Stimulated activated CD8-positive, alpha-beta memory T cell treated with anti-CD3 and anti-CD28 coated beads, Interleukin-4, amount 100 ng/mL, for 1 hour (primary cell): ENCODE measurements around the gene KCNN1.
"Not testable (repeated sequence)": the region's sequence is repeated elsewhere in the genome, so short reads cannot be mapped to it uniquely, and the experiment has no call there.

Source experiments
- DNase-seq, 2 donors: peaks; one replicate each; pipeline ENCODE4 v3.0.0-alpha.2; 2020; ENCODE audit warnings: low read depth in 2 of 2, low spot score in 1 of 2

Gene KCNN1

DNA sequence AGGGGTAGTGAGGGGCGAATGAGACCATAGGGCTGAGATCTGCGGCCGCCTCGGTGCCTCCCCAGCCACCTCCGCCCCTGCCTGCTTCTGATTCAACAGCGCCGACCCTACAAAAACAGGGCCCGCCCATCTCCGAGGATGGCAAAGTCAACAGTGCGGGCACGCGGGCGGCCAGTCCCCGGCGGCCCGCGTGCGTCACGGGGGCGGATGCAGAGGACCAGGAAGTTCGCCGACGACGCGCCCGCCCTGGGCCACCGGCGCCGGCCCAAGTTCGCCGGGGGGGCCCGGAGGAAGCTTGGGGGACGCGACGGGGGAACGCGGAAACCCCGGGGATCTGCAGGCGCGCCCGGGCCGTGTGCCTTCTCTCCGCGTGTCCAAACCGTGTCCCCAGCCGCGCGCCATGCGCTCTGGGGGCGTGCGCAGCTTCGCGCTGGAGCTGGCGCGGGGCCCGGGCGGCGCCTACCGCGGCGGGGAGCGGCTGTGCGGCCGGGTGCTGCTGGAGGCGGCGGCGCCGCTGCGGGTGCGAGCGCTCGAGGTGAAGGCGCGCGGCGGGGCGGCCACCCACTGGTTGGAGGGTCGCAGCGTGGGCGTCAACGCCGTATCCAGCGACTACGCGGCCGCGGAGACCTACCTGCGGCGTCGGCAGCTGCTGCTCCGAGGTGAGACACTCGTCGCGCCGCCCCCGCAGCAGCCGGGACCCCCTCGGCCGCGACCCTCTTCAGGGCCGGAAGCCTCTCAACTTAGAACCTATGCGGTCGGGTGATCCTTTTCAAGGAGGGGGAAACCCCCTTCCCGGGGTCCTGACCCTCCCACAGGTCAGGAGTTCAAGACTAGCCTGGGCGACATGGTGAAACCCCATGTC lies 34.2 kb downstream of the KCNN1 start:
- DNase-seq: peak; percentile 82 to 83

DNA sequence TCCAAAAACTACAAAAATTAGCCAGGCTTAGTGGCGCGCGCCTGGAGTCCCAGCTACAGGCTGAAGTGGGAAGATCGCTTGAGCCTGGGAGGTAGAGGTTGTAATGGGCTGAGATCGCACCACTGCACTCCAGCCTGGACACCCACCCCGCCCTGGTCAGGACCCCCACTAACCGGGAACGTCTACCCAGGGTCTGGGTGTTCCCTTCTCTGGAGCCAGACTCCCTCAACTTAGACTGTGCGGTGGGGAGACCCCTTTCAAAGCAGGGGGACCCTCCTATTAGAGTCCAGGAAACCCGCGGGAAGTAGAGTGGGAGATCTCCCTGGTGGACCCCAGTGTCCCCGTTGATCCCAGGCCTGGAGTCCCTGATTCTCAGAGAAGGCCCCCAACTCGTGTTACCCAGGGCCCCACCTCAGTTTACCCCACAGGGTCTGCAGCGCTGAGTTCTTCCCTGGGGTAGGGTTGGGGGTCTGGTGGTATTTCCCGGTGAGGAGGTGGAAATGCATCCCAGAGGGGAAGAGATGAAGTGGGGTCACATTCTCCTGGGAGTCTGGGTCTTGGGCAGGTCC lies 35.0 kb downstream of the KCNN1 start:
- DNase-seq: no peak

DNA sequence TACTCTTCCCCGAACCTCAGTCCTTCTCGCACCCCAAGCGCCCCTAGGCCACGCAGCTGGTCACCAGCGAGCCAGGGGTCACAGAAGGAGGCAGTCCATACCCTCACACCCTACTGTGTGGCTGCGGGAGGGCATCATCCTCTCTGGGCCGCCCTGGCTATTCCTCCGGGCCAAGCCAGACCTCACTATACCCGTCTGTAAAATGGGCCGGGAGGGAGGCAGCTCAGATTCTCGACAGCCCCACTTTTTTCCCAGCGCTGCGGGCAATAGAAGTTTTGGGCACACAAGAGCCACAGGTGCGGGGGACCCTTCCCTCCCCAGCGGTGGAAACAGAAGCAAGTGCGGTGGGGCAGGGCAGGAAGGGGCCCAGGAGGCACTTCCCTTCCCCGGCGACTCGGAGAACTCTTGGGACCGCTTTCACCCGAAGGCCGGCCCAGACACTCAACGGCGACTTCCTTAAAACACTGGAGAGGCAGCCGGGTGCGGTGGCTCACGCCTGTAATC lies 35.5 kb downstream of the KCNN1 start:
- DNase-seq: no peak

DNA sequence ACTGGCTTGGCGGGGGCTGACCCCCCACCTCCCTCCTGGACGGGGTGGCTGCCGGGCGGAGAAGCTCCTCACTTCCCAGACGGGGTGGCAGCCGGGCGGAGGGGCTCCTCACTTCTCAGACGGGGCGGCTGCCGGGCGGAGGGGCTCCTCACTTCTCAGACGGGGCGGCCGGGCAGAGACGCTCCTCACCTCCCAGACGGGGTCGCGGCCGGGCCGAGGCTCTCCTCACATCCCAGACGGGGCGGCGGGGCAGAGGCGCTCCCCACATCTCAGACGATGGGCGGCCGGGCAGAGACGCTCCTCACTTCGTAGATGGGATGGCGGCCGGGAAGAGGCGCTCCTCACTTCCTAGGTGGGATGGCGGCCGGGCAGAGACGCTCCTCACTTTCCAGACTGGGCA lies 38.8 kb downstream of the KCNN1 start:
- not testable (repeated sequence) for DNase-seq

DNA sequence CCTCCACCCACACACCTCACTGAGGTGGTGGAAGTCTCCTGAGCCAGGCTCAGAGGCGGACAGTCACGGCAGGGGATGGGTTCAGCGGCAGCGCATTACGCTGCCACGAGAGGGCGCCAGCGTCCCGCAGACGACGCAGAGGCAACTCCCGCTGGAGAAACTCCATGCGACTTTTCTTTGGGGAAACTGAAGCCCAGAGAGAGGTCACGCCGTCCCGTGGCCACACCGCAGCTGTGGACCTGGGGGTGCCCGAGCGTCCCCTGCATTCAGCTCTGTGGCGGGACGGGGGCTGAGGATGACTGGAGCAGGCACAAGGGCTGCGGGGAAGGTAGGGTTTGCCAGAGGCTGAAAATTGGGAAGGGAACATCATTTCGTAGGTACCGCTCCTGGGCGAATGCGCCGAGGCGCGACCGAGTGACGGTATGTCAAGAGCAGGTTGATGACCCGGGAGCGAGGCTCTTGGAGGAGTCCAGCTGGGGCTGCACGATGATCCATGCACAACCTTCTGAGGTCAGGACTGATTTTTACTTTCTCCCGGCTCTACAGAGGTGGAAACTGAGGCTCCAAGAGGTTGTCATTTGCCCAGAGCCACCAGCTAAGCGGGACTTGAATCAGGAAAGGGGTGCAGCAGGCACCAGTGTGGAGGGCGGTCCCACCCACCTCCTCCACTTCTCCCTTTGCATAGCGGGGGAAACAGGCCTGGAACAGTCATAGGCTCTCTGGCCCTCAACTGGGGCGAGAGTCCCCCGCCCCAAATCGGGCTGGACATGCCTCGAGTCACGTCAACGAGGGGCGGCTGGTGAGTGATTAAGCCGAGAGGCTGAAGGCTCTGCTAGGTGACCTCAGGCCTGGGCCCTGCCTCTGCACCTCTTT lies 40.4 kb downstream of the KCNN1 start:
- peak; percentile 60 to 69 for DNase-seq

DNA sequence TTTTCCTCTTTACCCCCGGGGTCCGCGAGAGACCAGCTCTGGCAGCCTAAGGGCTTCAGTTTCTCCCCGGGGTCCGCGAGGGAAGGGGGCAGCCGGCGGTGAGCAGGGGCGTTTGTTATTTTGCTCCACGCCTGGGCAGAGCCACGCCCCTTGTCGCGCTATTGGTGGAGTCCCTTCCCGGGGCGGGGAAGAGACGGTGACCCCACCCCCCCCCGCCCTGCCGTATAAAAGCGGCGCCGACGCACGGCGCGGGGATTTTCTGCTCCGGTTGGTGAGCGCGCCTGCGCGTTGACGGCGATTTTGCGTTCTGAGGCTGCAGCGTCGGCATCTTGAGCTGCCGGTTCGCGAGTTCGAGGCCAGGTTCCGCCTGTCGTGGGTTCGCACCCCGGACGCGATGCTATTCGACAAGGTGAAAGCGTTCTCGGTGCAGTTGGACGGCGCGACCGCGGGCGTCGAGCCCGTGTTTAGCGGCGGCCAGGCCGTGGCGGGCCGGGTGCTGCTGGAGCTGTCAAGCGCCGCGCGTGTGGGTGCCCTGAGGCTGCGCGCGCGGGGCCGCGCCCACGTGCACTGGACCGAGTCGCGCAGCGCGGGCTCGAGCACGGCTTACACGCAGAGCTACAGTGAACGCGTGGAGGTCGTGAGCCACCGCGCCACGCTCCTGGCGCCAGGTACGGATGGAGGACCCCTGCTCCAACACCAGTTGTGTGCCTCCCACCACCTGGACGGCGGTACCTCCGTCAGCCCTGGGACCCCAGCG lies 41.2 kb downstream of the KCNN1 start, which contains the start of gene ARRDC2:
Gene ARRDC2, plus strand, starts transcription at position 254 of the 757 bp plus-strand sequence. Its CDS starts 141 bp downstream, at position 395.
- DNase-seq: peak; percentile 66 to 80

DNA sequence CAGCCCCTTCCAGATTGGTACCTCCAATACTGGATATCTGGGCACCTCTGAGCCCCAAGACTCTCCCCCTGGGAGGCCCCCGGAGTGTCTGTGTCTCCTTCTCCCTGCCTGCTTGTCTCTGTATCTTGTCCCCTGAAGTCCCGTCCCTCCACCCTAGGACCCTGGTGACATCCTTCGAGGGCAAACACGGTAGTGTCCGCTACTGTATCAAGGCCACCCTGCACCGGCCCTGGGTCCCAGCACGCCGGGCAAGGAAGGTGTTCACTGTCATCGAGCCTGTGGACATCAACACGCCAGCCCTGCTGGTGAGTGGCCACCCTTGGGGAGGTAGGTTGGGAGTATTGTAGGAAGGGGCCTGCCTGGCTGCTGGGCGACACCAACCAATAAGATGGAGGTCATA lies 41.9 kb downstream of the KCNN1 start:
- DNase-seq: no peak

DNA sequence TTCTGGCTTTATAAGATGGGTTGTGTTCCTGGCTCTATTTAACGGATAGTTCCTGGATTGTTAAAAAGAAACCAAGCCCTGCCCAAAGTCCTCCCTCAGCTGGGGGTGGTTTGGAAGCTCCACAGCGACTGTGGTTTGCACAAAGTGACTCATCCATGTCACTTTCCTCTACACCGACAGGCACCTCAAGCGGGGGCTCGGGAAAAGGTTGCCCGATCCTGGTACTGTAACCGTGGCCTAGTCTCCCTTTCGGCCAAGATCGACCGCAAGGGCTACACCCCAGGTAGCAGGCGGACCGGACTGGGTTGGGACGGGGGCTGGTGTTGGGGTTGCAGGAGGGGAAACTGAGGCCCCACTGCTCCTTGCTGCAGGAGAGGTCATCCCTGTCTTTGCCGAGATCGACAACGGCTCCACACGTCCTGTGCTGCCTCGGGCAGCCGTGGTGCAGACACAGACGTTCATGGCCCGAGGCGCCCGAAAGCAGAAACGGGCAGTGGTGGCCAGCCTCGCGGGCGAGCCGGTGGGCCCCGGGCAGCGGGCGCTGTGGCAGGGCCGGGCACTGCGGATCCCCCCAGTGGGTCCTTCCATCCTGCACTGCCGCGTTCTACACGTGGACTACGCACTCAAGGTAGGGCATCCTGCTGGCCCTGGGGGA lies 42.6 kb downstream of the KCNN1 start:
- DNase-seq: no peak

DNA sequence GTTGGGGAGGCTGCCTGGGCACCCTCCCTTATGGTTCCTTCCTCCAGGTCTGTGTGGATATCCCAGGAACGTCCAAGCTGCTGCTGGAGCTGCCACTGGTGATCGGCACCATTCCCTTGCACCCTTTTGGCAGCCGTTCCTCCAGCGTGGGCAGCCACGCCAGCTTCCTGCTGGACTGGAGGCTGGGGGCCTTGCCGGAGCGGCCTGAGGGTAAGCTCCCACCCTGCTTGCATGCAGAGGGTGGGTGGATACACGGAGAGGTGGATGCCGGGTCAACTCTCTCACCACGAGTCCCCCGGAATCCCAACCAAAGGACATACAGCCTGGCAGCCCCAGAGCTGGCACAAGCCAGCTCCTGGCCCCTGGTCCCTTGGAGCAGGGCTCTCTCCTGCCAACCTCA lies 43.2 kb downstream of the KCNN1 start:
- DNase-seq: no peak

DNA sequence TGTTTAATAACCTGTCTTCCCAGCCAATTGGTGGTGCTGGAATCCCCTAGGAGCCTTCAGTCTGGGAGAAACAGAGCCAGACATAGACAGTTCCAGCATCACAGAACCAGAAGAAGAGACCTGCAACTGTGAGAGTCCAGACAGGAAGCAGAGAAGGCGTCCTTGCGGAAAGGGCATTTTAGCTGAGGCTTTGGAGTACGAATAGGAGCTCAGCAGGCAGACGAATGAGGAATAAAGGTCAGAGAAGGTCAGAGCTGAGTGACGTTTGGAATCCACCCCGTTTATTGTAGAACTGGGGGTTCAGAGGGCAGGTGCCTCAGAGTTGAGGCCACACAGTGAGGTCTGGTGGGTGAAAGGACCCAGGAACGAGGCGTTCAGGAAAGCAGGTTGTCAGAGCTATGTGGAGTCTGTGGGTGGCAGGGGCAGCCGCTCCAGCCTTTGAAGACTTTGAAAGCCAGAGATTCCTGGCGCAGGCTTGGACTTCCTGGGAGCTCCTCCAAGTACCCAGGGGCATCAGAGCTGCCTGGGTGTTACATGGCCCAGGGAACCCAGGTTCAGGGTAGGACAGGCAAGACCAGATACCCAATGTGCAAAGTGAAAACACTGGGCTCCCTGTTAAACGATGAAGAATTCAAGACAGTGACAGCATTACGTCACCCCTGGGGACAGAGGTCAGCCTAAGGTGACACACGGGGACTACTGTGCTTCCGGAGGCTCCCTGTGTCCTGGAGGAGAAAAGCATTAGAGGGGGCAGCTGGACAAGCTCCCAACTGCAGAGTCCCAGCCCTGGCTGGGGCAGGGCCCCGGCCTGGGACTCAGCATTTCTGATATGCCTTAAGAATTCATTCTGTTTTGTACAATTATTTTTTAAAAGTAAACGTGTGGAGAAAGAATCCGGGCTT lies 46.6 kb downstream of the KCNN1 start:
- DNase-seq: no peak

DNA sequence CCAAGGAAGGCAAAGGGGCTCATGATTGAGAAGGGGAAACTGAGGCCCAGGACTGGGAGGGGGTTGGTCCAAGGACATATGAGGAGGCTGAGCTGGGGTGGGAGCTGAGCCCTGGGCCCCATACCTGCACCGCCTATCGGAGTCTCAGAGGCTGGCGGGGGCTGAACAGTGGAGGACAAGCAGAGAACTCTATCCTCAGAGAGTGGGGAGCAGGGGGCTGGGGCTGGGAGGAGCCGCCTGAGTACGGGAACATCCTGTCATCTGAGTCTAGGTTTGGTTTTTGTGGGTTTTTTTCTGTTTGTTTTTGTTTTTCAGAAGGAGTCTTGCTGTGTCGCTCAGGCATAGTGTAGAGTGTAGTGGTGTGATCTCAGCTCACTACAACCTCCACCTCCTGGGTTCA lies 47.3 kb downstream of the KCNN1 start:
- DNase-seq: no peak

DNA sequence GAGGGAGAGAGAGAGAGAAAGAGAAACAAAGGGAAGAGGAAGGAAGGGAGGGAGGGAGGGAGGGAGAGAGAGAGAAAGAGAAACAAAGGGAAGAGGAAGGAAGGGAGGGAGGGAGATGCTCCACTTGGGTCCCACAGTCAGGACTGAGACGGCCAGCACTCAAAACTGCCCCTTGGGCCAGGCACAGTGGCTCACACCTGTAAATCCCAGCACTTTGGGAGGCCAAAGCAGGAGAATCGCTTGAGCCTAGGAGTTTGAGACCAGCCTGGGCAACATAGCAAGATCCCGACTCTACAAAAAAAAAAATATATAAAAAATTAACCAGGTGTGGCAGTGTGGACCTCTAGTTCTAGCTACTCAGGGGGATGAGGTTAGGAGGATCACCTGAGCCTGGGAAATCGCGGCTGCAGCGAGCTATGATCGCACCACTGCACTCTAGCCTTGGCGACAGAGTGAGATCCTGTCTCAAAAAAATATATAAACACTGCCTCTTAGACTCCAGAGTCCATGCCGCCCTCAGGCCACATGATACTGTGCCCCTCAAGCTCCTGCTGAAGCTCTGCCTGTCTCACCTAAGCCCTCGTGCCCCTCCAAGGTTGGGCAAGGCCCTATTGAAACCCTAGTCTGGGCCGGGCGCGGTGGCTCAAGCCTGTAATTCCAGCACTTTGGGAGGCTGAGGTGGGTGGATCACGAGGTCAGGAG lies 49.5 kb downstream of the KCNN1 start:
- no peak for DNase-seq

DNA sequence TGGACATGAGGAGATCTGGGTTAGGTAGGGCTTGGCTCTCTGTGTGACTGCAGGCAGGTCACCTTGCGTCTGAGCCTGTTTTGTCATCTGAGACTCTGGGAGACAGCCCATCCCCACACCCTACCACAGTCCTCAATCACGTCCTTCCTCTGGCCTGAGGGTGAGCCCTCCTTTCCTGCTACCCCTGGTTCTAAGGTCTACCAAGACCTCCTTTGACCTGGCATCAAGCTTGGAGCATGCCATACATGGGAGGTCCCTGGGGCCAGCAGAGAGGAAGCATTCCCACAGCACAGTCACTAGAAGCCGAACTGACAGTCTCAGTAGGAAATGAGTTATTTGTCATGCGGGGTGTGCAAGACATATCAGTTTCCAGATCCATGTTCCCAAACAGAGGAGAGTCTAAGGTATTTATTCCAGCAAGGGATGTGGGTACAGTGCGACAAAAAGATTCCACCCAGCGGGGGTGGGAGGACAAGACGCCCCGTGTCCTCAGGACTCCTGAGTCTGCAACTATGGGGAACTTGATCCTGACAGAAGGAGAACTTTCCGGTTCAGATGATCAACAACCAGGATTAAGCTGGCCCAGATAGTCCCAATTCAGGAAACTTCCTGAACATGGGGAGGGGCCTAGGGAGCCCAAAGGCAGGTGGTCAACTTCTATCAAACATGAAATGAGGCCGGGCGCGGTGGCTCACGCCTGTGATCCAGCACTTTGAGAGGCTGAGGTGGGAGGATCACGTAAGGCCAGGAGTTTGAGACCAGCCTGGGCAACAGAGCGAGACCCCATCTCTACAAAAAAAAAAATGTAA lies 50.6 kb downstream of the KCNN1 start:
- no peak for DNase-seq

DNA sequence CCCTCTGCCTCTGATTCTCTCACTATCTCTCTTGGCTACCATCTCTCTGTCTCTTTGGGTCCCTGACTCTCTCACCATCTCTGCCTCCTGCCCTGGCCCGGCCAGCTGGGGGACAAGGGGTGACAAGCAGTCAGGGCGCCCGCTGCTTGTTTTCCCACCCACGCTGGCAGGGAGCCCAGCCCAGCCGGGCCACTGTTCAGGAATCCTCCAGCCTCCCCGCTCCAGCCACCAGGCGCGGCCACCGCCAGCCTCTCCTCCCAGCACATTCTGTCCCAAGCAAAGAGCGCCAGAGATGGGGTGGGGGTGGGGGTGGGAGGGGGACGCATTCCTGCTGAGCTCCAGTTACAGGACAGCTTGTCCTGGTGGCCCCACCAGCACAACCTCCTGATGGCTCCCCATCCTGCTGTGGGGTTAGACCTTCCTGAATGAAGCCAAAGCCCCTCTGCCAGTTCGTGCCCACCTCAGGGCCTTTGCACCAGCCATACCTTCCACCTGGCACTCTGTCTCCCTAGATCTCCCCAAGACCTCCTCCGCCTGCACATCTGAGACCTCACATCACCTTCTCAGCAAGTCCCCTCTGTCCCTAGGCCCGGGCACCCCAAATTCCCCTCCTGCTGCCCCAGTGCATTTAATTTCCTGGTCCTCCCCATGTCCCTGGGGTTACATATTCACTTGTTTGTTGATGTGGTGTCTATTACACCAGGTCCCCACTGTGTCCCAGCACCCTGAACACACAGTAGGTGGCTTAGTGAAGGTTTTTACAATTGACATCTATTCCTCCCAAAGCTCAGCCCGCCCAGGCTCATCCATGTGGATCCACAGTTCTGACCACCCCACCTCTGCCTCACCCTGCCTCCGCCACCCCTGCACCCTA lies 53.5 kb downstream of the KCNN1 start:
- DNase-seq: no peak

DNA sequence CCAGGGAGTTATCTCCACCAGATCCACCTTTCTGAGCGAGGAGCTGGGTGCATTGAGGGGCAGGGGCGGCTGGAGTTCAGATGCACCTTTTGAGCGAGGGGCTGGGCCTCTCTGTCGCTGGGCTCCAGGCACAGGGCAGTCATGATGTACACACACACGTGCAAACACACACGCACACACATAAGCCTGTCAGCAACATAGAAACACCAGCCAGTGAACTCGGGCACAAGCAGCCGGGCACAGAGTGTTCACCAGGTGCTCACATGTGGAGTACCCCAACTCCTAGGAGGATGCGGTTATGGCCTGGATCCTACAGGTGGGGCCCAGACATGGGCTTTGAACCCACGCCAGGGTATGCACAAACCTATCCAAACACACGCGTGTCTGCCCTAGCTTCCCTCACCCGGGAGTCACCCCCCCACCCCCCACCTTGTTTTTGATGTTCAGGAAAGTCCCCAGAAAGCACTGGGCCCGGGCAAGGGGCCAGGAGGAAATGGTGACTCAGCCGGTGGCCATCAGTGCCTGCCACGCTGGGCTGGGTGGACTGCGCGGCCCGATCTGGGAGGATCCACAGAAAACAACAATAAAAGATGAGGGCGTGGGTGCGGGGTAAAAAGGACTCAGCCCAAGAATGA lies 54.3 kb downstream of the KCNN1 start:
- peak in 1 of 2 donors; percentile 56 for DNase-seq

DNA sequence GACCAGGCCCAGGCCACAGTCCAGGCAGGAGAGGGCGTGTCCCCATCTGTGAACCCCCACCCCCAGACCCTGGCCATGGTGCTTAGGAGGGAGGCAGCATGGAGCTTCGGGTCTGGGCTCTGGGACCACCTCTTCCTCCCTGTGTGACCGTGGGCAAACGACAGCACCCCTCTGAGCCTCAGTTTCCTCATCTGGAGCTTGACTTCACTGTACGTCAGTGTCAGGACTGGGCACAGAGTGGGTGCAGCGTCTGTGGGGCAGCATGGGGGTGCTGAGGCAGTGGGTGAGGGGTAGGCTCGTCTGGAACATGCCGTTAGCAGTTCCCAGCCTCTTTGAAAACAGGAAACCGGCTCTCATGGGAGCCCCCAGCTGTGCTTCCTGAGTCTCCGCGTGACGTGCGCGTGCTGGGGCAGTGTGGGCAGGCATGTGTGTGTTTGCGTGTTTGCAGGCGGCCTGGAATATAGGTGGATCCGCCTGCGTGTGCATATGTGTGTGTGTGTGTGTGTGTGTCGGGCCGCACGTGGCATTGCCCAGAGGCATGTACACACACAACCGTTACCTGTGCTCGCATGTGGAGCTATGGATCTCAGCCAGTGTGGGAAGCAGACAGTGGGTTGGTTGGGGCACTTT lies 56.8 kb downstream of the KCNN1 start:
- no peak for DNase-seq
